Ovary (tissue), 3 donors: Measurements from ENCODE around the gene ALPI.

ENCODE experiments used
- EP300 ChIP-seq: sonication (generic); formaldehyde crosslinking; IDR thresholded peaks from one replicate; pipeline ENCODE4 v1.6.1; 2017; ENCODE audit warnings: antibody characterized with exemption
- POLR2A ChIP-seq: fragments of 450-650 bp; IDR thresholded peaks from one replicate; pipeline ENCODE4 v1.6.1; 2017; ENCODE audit warnings: antibody characterized with exemption, mild to moderate bottlenecking, moderate library complexity
- TF ChIP-seq, protein P1 (sequence below), 3 donors: fragments of 450-650 bp in 2 of 3; fragments of 200-600 bp in 1 of 3; IDR thresholded peaks; one replicate each; pipeline versions ENCODE4 v1.5.1 to v1.8.0; 2016 to 2022; ENCODE audit warnings: antibody characterized with exemption in 3 of 3, mild to moderate bottlenecking in 1 of 3
- donor health status: DM: no; HTN: no; CAD: no.

DNA sequence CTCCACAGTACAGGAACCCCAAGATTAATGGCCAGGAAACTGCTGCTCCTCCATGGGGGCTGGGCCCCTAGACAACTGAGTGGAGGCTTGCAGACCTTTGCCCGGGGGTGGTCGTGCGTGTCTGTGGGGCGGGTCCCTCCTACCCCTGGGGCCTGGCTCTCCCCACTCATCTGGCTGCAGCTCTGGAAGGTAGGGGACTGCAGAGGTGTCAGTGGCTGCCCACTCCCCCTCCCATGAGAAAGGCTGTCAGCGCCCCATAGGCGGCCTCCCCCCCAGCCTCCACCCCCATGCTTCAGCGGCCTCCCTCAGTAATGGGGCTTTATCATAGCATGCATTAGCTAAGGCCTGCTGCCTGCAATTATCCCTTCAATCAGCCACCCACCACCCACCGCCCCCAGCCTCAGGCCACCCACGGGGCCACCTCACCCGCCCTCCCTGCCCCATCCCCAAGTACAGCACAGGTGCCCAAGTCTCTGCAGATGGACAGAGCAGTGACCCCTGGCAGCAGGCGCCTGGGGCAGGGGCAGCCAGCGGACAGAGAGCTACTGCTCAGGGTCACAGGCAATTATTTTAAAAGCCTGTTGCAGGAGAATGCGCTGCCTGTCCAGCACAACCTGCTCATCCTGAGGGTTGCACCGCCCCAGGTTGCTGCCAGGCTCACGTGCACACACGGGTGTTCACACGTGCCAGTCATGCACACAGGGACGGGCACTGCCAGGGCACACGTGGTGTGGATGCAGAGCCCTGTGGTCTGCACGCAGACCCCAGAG, 40.7 kb downstream of the ALPI start:
- TF ChIP-seq, protein P1, sequence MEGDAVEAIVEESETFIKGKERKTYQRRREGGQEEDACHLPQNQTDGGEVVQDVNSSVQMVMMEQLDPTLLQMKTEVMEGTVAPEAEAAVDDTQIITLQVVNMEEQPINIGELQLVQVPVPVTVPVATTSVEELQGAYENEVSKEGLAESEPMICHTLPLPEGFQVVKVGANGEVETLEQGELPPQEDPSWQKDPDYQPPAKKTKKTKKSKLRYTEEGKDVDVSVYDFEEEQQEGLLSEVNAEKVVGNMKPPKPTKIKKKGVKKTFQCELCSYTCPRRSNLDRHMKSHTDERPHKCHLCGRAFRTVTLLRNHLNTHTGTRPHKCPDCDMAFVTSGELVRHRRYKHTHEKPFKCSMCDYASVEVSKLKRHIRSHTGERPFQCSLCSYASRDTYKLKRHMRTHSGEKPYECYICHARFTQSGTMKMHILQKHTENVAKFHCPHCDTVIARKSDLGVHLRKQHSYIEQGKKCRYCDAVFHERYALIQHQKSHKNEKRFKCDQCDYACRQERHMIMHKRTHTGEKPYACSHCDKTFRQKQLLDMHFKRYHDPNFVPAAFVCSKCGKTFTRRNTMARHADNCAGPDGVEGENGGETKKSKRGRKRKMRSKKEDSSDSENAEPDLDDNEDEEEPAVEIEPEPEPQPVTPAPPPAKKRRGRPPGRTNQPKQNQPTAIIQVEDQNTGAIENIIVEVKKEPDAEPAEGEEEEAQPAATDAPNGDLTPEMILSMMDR (IDR thresholded peaks at IDR 0.05) = no peak
- TF ChIP-seq POLR2A (no peak), EP300 (no peak)
